CD4-positive, alpha-beta T cell treated with Interleukin-6 for 4 hours (primary cell): ENCODE data around the gene TPST2.
A peak's percentile ranks its signal among the peaks of the same experiment; 100 is the strongest.

Experiments
- DNase-seq: peaks from one replicate; pipeline ENCODE4 v3.0.0-alpha.2; 2020; ENCODE audit warnings: mixed read lengths

TPST2 gene

GRCh38 chr22:26579331-26579886 is 10.5 kb downstream of the TPST2 start:
- DNase-seq, result peak; percentile 73

- DNase-seq, result no peak
These were observed 12.9 kb downstream of the TPST2 start for GRCh38 chr22:26577081-26577480.

GRCh38 chr22:26576026-26576680 is 13.8 kb downstream of the TPST2 start:
- no peak for DNase-seq

- DNase-seq, result no peak
These were observed 15.8 kb downstream of the TPST2 start for GRCh38 chr22:26574001-26574723.

- DNase-seq, result peak; percentile 24
These were observed 16.8 kb downstream of the TPST2 start for GRCh38 chr22:26573026-26573662.

- no peak for DNase-seq
These were observed 18.9 kb downstream of the TPST2 start for GRCh38 chr22:26570864-26571525.

GRCh38 chr22:26570115-26570514 is 19.8 kb downstream of the TPST2 start:
- no peak for DNase-seq

GRCh38 chr22:26568207-26568706 is 21.7 kb downstream of the TPST2 start:
- no peak for DNase-seq

- DNase-seq, result no peak
These were observed 22.3 kb downstream of the TPST2 start for GRCh38 chr22:26567610-26568009.

- no peak for DNase-seq
These were observed 22.9 kb downstream of the TPST2 start for GRCh38 chr22:26566994-26567393.

GRCh38 chr22:26565889-26566288 is 24.0 kb downstream of the TPST2 start:
- no peak for DNase-seq

GRCh38 chr22:26565181-26565580 is 24.8 kb downstream of the TPST2 start:
- no peak for DNase-seq

- no peak for DNase-seq
These were observed 25.3 kb downstream of the TPST2 start for GRCh38 chr22:26564672-26565071.

GRCh38 chr22:26564181-26564580 is 25.8 kb downstream of the TPST2 start:
- DNase-seq, result no peak

GRCh38 chr22:26563022-26563421 is 26.9 kb downstream of the TPST2 start:
- peak; percentile 40 for DNase-seq

- no peak for DNase-seq
These were observed 28.0 kb downstream of the TPST2 start for GRCh38 chr22:26561756-26562417.

GRCh38 chr22:26559961-26560575 is 29.9 kb downstream of the TPST2 start:
- no peak for DNase-seq

GRCh38 chr22:26558248-26558895 is 31.6 kb downstream of the TPST2 start:
- DNase-seq, result no peak

GRCh38 chr22:26556904-26557303 is 33.0 kb downstream of the TPST2 start:
- no peak for DNase-seq

- no peak for DNase-seq
These were observed 34.5 kb downstream of the TPST2 start for GRCh38 chr22:26555478-26555877.

GRCh38 chr22:26554956-26555355 is 35.0 kb downstream of the TPST2 start:
- no peak for DNase-seq
